PC-3 (cell line): ENCODE results near the gene ADAMTSL1. TPM values are rescaled to one million over a fixed set of nuclear protein-coding genes. Genes with fewer than 3 reads are reported as not detected.

Source experiments
- ATAC-seq: fragments of 200-7000 bp; cut with Tn5 transposase; 2 replicates; pipeline ENCODE4 v1.9.1; 2020; ENCODE audit warnings: mild to moderate bottlenecking, moderate library complexity
- BruUV-seq: library from RNA; stranded (reverse); fragments of 400-500 nt; replicated peaks from 2 replicates; lab custom pipeline; 2021; lab: Mats Ljungman, UMichigan
- CTCF ChIA-PET: fragments of 300-600 bp; sonication (Branson Sonifier 250); formaldehyde crosslinking; loops from one replicate; lab custom pipeline; 2022; ENCODE audit warnings: antibody characterized with exemption; lab: Charles Lee
- POLR2A ChIA-PET: fragments of 300-600 bp; sonication (Branson Sonifier 250); formaldehyde crosslinking; loops from one replicate; lab custom pipeline; 2022; ENCODE audit warnings: antibody characterized with exemption; ENCODE audit not compliant: unreplicated experiment; lab: Charles Lee
- DNase-seq: peaks from one replicate; pipeline ENCODE4 v3.0.0-alpha.2; 2015
- H2AFZ ChIP-seq: fragments of 300-600 bp; sonication (generic); 2 replicates; pipeline ENCODE4 v1.6.0; 2016; ENCODE audit warnings: antibody characterized with exemption, low read length
- H3F3A ChIP-seq: fragments of 300-600 bp; sonication (generic); one replicate; pipeline ENCODE4 v1.6.0; 2017; ENCODE audit warnings: antibody characterized with exemption, low read length, control low read depth, mild to moderate bottlenecking; ENCODE audit not compliant: unreplicated experiment
- H3K27ac ChIP-seq: fragments of 300-600 bp; sonication (generic); 2 replicates; pipeline ENCODE4 v1.5.1; 2016; ENCODE audit warnings: mild to moderate bottlenecking, low read length
- H3K27me3 ChIP-seq: fragments of 300-600 bp; sonication (generic); 2 replicates; pipeline ENCODE4 v1.6.1; 2016; ENCODE audit warnings: low read length, mixed read lengths
- H3K36me3 ChIP-seq: fragments of 300-600 bp; sonication (generic); 2 replicates; pipeline ENCODE4 v1.6.1; 2016; ENCODE audit warnings: low read depth, mixed run types, low read length, mixed read lengths
- H3K4me1 ChIP-seq: fragments of 300-600 bp; sonication (generic); 2 replicates; pipeline ENCODE4 v1.5.1; 2016; ENCODE audit warnings: low read length; ENCODE audit not compliant: insufficient read depth
- H3K4me2 ChIP-seq: fragments of 300-600 bp; sonication (generic); 2 replicates; pipeline ENCODE4 v1.6.0; 2016; ENCODE audit warnings: low read length
- H3K4me3 ChIP-seq: fragments of 300-600 bp; sonication (generic); 2 replicates; pipeline ENCODE4 v1.5.1; 2016; ENCODE audit warnings: mild to moderate bottlenecking, low read length, mixed read lengths
- H3K79me2 ChIP-seq: fragments of 300-600 bp; sonication (generic); 2 replicates; pipeline ENCODE4 v1.6.1; 2017; ENCODE audit warnings: low read length, mixed read lengths
- H3K9ac ChIP-seq: fragments of 300-600 bp; sonication (generic); 2 replicates; pipeline ENCODE4 v1.6.0; 2016; ENCODE audit warnings: mild to moderate bottlenecking, low read length
- H3K9me2 ChIP-seq: fragments of 300-600 bp; sonication (generic); replicated peaks from 2 replicates; pipeline ENCODE4 v1.6.1; 2016; ENCODE audit warnings: mixed run types, low read length, mixed read lengths
- H3K9me3 ChIP-seq: fragments of 300-600 bp; sonication (generic); 2 replicates; pipeline ENCODE4 v1.6.1; 2016; ENCODE audit warnings: low read length, mixed read lengths
- H4K20me1 ChIP-seq: fragments of 300-600 bp; sonication (generic); 2 replicates; pipeline ENCODE4 v1.6.1; 2016; ENCODE audit warnings: low read length, mixed read lengths
- EZH2 ChIP-seq: fragments of 300-600 bp; sonication (generic); IDR thresholded peaks from one replicate; pipeline ENCODE4 v1.6.1; 2017; ENCODE audit warnings: antibody characterized with exemption, mild to moderate bottlenecking, low read length; ENCODE audit not compliant: unreplicated experiment
- EZH2phosphoT487 ChIP-seq: fragments of 300-600 bp; sonication (generic); IDR thresholded peaks from 2 replicates; pipeline ENCODE4 v1.6.1; 2018; ENCODE audit warnings: mild to moderate bottlenecking, antibody characterized with exemption, low read length, borderline replicate concordance
- intact Hi-C: fragments of 100-400 bp; cut with micrococcal nuclease; formaldehyde crosslinking; loops from 2 replicates; pipeline ENCODE4 v1.9.0; 2023
- total RNA-seq: library from RNA; depleted of rRNA; stranded (reverse); fragments of >200 nt; gene quantifications from 2 replicates; pipeline ENCODE4 v1.2.3, GENCODE V29; 2014
- TF ChIP-seq, protein P1 (sequence below): fragments of 300-600 bp; sonication (generic); conservative IDR thresholded peaks from 2 replicates; pipeline ENCODE4 v1.5.1; 2017; ENCODE audit warnings: antibody characterized with exemption, low read depth, mild to moderate bottlenecking, low read length

ADAMTSL1 gene
- total RNA-seq, 1 experiment from 2014 or later: 0.26 TPM

DNA sequence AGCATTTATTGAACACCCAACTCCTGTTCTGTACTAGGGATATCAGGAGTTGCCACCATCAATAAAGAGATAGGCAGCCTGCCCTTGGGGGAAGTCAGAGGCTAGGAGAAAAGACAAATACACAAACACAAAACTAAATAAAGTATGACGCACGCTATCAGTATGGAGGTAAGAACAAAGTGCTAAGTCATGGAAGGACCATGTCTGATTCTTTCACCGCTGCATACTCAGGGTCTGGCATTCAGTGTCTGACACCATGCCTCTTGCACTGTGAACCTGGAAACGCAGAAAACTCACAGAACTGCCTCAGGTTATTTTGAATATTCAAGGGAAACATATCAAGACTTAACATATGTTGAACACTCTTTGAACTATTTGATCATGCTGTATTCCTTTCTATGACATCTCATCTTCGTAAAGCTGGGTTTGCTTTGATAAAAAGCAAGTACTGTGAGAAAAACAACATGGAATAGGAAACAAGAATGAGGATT, 65.3 kb downstream of the ADAMTSL1 start:
- Histone ChIP-seq H3K9me2 (no peaks in the 10 kb centered on the region), H3K9me3 (0 out of 2 replicates have a peak, but pooled peaks cover 10% of the 10 kb centered on the region), H3F3A (no peaks in the 10 kb centered on the region), H2AFZ (no peak overlapping the region), H3K4me1 (peaks cover 19% of the 10 kb centered on the region), H3K27ac (no peak overlapping the region), H3K79me2 (no peaks in the 10 kb centered on the region), H4K20me1 (no peaks in the 10 kb centered on the region), H3K4me2 (no peak overlapping the region), H3K36me3 (no peaks in the 10 kb centered on the region), H3K27me3 (no peaks in the 10 kb centered on the region), H3K4me3 (no peak overlapping the region), H3K9ac (no peak overlapping the region)
- ATAC-seq (no peak), DNase-seq (no peak)
- intact Hi-C loops: no loop called here
- ChIA-PET CTCF (no interaction called here), POLR2A (no interaction called here)
- no peak for TF ChIP-seq EZH2phosphoT487
- TF ChIP-seq, protein P1, sequence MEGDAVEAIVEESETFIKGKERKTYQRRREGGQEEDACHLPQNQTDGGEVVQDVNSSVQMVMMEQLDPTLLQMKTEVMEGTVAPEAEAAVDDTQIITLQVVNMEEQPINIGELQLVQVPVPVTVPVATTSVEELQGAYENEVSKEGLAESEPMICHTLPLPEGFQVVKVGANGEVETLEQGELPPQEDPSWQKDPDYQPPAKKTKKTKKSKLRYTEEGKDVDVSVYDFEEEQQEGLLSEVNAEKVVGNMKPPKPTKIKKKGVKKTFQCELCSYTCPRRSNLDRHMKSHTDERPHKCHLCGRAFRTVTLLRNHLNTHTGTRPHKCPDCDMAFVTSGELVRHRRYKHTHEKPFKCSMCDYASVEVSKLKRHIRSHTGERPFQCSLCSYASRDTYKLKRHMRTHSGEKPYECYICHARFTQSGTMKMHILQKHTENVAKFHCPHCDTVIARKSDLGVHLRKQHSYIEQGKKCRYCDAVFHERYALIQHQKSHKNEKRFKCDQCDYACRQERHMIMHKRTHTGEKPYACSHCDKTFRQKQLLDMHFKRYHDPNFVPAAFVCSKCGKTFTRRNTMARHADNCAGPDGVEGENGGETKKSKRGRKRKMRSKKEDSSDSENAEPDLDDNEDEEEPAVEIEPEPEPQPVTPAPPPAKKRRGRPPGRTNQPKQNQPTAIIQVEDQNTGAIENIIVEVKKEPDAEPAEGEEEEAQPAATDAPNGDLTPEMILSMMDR: no peak
- TF ChIP-seq EZH2: no peak
- no TSS peak for BruUV-seq

DNA sequence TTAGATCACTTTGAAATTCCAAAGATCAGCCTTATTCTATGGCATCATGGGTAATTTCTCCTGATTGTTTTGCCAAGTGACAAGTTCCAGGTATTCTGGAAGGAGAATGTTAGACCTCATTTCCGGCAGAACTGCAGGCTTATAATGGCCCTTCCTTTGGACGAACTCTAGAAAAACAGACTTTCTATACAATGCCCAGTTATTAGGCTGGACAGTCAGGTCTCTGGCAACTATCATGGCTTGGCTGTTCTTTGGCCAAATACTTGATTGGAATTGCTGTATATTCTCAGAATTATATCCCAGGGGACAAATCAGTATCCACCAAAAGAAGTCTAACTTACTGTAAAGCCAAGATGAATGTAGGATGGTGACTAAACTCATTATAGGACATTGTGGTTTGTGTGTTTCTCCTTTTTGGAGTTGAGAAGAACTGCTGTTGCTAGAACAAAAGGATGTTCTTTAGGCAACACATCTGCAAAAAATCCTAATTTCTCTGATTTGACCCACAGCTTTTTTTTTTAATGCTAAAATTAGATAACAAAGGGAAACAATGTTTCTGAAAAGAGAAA, 69.0 kb downstream of the ADAMTSL1 start:
- POLR2A ChIA-PET: no interaction called here
- no peak overlapping the region for H3K4me3 ChIP-seq
- ATAC-seq: peak; percentile 33; the same call in 1 of the 2 replicates
- peak overlapping the region; percentile 58 for H3K9ac ChIP-seq
- no peaks in the 10 kb centered on the region for H3F3A ChIP-seq
- no peaks in the 10 kb centered on the region for H3K36me3 ChIP-seq
- BruUV-seq: no TSS peak
- H3K9me2 ChIP-seq: no peaks in the 10 kb centered on the region
- no peaks in the 10 kb centered on the region for H3K79me2 ChIP-seq
- peaks cover 34% of the 10 kb centered on the region for H3K4me1 ChIP-seq
- DNase-seq: peak; percentile 12
- intact Hi-C loops: loop anchor here (5.0 to 10.0 kb wide), 4 partner anchors 51 to 288 kb away; no protein-coding TSS in a partner anchor
- no peak overlapping the region for H2AFZ ChIP-seq
- H3K9me3 ChIP-seq: no peaks in the 10 kb centered on the region
- H3K27me3 ChIP-seq: no peaks in the 10 kb centered on the region
- no peaks in the 10 kb centered on the region for H4K20me1 ChIP-seq
- CTCF ChIA-PET: no interaction called here
- H3K27ac ChIP-seq: peak overlapping the region; percentile 95
- peak overlapping the region; percentile 43 for H3K4me2 ChIP-seq
- TF ChIP-seq EZH2phosphoT487 (no peak), EZH2 (no peak)
- TF ChIP-seq, protein P1: no peak
